Heart left ventricle (tissue), 13 donors: ENCODE data around the gene PTGS1.

Experiments
- POLR2A ChIP-seq, 2 donors: fragments of 450-650 bp; IDR thresholded peaks; one replicate each; pipeline ENCODE4 v1.6.1; 2017; ENCODE audit warnings: antibody characterized with exemption in 2 of 2, mild to moderate bottlenecking in 2 of 2, moderate library complexity in 2 of 2
- TF ChIP-seq, protein P1 (sequence below), 12 donors: fragments of 200-600 bp; sonication (generic) in 4 of 12; IDR thresholded peaks; one replicate each; pipeline versions ENCODE4 v1.5.0 to v1.8.0; 2018 to 2022; ENCODE audit warnings: antibody characterized with exemption in 12 of 12, mild to moderate bottlenecking in 5 of 12
- donor health status: ischemic (EF 13 %, LVEDD 7.1; RV severe dilation, severe dysfunction).
- donor health status: DM: no; HTN: yes; CAD: no.
- donor health status: DM: no; HTN: no; CAD: no.
- donor health status: ischemic (EF 25% LVEDD 6.9; RV normal size, moderate dysfunction).
- donor health status: ischemic (EF 25% LVEDD 5.7; RV mildly dilated, moderate dysfunction).
- donor health status: ischemic (EF 35%, LVEDD 5.7; RV mildly dilated, moderate dysfunction).
- donor health status: nonischemic (EF 11% LVEDD 7.7; RV severe dilation, severe dysfunction).
- donor health status: DM: yes; HTN: yes; CAD: no.
- donor health status: PGD.
- donor health status: ischemic (EF 29% LVEDD 5.4; RV normal size, mild dysfunction).
- donor health status: nonischemic (EF 23%, LVEDD 6.1; RV moderate dilation, normal function).

- TF ChIP-seq, protein P1, sequence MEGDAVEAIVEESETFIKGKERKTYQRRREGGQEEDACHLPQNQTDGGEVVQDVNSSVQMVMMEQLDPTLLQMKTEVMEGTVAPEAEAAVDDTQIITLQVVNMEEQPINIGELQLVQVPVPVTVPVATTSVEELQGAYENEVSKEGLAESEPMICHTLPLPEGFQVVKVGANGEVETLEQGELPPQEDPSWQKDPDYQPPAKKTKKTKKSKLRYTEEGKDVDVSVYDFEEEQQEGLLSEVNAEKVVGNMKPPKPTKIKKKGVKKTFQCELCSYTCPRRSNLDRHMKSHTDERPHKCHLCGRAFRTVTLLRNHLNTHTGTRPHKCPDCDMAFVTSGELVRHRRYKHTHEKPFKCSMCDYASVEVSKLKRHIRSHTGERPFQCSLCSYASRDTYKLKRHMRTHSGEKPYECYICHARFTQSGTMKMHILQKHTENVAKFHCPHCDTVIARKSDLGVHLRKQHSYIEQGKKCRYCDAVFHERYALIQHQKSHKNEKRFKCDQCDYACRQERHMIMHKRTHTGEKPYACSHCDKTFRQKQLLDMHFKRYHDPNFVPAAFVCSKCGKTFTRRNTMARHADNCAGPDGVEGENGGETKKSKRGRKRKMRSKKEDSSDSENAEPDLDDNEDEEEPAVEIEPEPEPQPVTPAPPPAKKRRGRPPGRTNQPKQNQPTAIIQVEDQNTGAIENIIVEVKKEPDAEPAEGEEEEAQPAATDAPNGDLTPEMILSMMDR (IDR thresholded peaks at IDR 0.05), result no peak
- TF ChIP-seq POLR2A (IDR thresholded peaks at IDR 0.05), result no peak
These were observed 31.1 kb downstream of the PTGS1 start for GRCh38 chr9:122401896-122402295.
